ENCODE results near the gene TGIF1. TPM values are rescaled to one million over a fixed set of nuclear protein-coding genes. Genes with fewer than 3 reads are reported as not detected.
"Not testable (repeated sequence)": the region's sequence is repeated elsewhere in the genome, so short reads cannot be mapped to it uniquely, and the experiment has no call there.

The TGIF1 gene
- total and polyA plus RNA-seq, 2 donors, result 25.4 to 96.1 TPM

DNA sequence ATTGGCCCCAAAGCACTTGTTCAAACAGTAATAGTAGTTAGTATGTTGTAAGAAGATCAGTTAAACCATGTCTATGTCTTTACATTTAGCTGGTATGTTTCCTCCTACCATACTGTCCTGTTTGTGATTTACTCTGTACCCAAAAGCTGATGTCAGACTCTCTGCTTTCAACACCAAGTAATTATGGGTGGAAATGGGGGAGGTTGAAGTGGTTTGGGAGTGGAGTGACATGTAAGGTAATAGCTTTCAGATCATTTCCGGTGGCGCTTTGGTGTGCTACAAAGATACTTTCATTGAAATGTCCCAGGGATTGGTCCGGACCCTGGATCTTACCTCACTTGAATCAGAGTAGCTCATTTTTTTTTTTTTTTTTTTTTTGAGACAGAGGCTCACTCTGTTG lies 39.7 kb upstream of the TGIF1 start:
- no peak for DNase-seq (ENCODE audit: low read depth in 6 of 9, low spot score in 9 of 9)

DNA sequence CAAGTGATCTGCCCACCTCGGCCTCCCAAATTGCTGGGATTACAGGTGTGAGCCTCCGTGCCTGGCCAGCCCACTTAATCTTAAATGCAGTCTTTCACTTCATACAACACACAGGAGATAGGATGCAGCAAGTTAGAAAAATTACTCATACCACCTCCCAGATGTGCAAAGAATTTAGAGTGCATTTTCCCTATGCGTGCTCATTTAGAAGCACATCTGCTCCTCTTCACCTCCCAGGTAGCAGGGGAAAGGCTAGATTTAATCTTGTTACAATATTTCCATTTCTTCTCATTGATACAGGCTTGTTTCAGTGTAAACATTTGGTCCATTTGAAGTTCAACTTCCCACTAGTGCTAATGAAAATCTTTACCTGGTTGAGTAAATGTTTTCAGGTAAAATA lies 39.1 kb upstream of the TGIF1 start:
- WGBS, result 75% methylated on average over 3 of the region's 3 CpGs
- not testable (repeated sequence) for H3K27ac ChIP-seq (ENCODE audit: low read depth in 1 of 2, low read length in 1 of 2); H3K36me3 ChIP-seq (ENCODE audit: control insufficient read depth in 2 of 2, insufficient read depth in 2 of 2, low read length in 1 of 2); H3K9me3 ChIP-seq (ENCODE audit: control insufficient read depth in 2 of 2, insufficient read depth in 1 of 2, low read length in 1 of 2); H3K27me3 ChIP-seq (ENCODE audit: control insufficient read depth in 2 of 2, insufficient read depth in 1 of 2, low read length in 1 of 2); DNase-seq (ENCODE audit: low read depth in 6 of 9, low spot score in 9 of 9); H3K4me1 ChIP-seq (ENCODE audit: control insufficient read depth in 2 of 2, insufficient read depth in 2 of 2, low read length in 2 of 2); H3K4me3 ChIP-seq (ENCODE audit: low read length in 2 of 2)

More for the DNA sequence above, 39.7 kb upstream of the TGIF1 start:
- Histone ChIP-seq H3K27me3 (ENCODE audit: control insufficient read depth in 2 of 2, insufficient read depth in 1 of 2, low read length in 1 of 2) (peaks cover 0 to 2% of the 10 kb centered on the region in 2 donors), H3K36me3 (ENCODE audit: control insufficient read depth in 2 of 2, insufficient read depth in 2 of 2, low read length in 1 of 2) (no peaks in the 10 kb centered on the region), H3K27ac (ENCODE audit: low read depth in 1 of 2, low read length in 1 of 2) (no peak overlapping the region), H3K4me3 (ENCODE audit: low read length in 2 of 2) (no peak overlapping the region), H3K4me1 (ENCODE audit: control insufficient read depth in 2 of 2, insufficient read depth in 2 of 2, low read length in 2 of 2) (peaks cover 0 to 3% of the 10 kb centered on the region in 2 donors), H3K9me3 (ENCODE audit: control insufficient read depth in 2 of 2, insufficient read depth in 1 of 2, low read length in 1 of 2) (no peaks in the 10 kb centered on the region)
- 96% methylated on average over 3 of the region's 3 CpGs for WGBS

DNA sequence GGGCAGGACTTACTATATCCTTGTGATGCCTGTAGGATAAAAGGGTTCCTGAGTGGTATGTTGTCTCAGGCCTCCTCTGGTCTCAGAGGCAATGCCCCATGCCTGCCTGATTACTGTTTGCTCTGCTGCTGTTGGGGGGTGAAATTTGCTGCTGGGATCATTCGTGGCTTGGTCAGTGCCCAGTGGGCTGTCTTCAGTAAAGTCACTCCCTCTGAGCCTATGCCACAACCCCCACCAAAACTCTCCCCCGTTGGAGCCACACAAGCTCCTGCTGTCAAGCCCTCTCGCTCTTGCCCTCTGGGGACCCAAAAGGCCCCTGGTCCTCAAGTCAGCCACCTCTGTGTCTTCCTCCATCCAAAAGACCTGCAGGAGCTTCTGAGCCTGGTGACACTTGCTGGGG lies 38.6 kb upstream of the TGIF1 start:
- no peak for DNase-seq (ENCODE audit: low read depth in 6 of 9, low spot score in 9 of 9)
- Histone ChIP-seq H3K27me3 (ENCODE audit: control insufficient read depth in 2 of 2, insufficient read depth in 1 of 2, low read length in 1 of 2) (peaks cover 0 to 2% of the 10 kb centered on the region in 2 donors), H3K36me3 (ENCODE audit: control insufficient read depth in 2 of 2, insufficient read depth in 2 of 2, low read length in 1 of 2) (no peaks in the 10 kb centered on the region), H3K4me3 (ENCODE audit: low read length in 2 of 2) (no peak overlapping the region), H3K4me1 (ENCODE audit: control insufficient read depth in 2 of 2, insufficient read depth in 2 of 2, low read length in 2 of 2) (peaks cover 0 to 3% of the 10 kb centered on the region in 2 donors), H3K9me3 (ENCODE audit: control insufficient read depth in 2 of 2, insufficient read depth in 1 of 2, low read length in 1 of 2) (no peaks in the 10 kb centered on the region), H3K27ac (ENCODE audit: low read depth in 1 of 2, low read length in 1 of 2) (no peak overlapping the region)
- WGBS, result 95% methylated on average over 3 of the region's 3 CpGs

DNA sequence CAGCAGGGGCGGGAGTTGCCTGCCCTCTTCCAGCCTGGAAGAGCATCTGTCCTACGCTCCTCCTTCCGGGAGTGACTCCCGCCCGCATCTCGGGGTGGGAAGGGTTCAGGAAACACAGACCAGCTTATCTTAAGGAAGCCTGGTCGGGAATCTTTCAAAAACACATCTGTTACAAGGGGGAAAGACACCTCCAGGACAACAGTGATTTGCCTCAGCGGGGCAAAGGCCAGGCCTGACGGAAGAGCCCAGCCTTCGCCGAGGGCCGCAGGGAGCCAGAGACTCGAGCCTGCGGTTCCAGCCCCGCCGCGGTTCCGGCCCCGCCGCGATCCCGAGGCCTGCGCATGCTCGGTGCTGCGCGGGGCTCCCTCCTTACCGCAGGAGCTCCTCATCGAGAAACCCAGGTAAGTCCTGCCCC lies 38.1 kb upstream of the TGIF1 start:
- WGBS, result 37% methylated on average over 28 of the region's 28 CpGs
- H3K4me3 ChIP-seq (ENCODE audit: low read length in 2 of 2), result no peak overlapping the region
- H3K27me3 ChIP-seq (ENCODE audit: control insufficient read depth in 2 of 2, insufficient read depth in 1 of 2, low read length in 1 of 2), result peaks cover 0 to 2% of the 10 kb centered on the region in 2 donors
- peak in 2 of 9 donors; percentile 28 to 35 for DNase-seq (ENCODE audit: low read depth in 6 of 9, low spot score in 9 of 9)
- H3K4me1 ChIP-seq (ENCODE audit: control insufficient read depth in 2 of 2, insufficient read depth in 2 of 2, low read length in 2 of 2), result peaks cover 0 to 3% of the 10 kb centered on the region in 2 donors
- no peak overlapping the region for H3K27ac ChIP-seq (ENCODE audit: low read depth in 1 of 2, low read length in 1 of 2)
- H3K9me3 ChIP-seq (ENCODE audit: control insufficient read depth in 2 of 2, insufficient read depth in 1 of 2, low read length in 1 of 2), result no peaks in the 10 kb centered on the region
- H3K36me3 ChIP-seq (ENCODE audit: control insufficient read depth in 2 of 2, insufficient read depth in 2 of 2, low read length in 1 of 2), result no peaks in the 10 kb centered on the region

DNA sequence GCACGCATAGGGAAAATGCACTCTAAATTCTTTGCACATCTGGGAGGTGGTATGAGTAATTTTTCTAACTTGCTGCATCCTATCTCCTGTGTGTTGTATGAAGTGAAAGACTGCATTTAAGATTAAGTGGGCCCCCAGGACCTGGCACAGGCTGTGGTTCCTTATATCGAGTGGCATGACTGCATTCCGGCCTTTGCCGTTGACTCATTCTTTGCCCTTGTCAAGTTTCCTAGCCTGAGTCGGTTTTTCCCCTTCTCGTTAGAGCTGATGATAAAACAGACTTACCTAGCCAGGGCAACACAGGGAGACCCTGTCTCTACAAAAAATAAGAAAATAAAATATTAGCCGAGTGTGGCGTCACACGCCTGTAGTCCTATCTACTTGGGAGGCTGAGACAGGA lies 37.4 kb upstream of the TGIF1 start:
- H3K4me3 ChIP-seq (ENCODE audit: low read length in 2 of 2); H3K4me1 ChIP-seq (ENCODE audit: control insufficient read depth in 2 of 2, insufficient read depth in 2 of 2, low read length in 2 of 2); H3K9me3 ChIP-seq (ENCODE audit: control insufficient read depth in 2 of 2, insufficient read depth in 1 of 2, low read length in 1 of 2): not testable (repeated sequence)

DNA sequence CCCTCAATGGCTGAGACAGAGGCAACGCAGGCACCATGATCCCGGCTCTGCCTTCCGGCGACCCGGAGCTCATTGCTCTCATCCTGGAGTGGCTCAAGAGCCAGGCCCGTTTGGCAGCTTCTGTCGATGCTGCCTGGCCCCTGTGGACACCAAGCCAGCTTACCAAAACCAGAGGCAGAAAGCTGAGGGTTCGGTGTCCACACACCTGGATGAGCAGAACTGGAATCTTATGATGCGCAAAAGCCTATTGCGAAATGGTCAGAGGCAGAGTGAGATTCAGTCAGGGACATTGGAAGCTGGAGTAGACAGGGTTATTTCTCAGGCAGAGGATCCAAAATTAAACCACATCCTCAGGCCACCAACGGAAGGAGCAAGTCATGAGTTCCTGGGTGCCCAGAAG lies 34.9 kb upstream of the TGIF1 start:
- peaks cover 0 to 2% of the 10 kb centered on the region in 2 donors for H3K27me3 ChIP-seq (ENCODE audit: control insufficient read depth in 2 of 2, insufficient read depth in 1 of 2, low read length in 1 of 2)
- H3K4me1 ChIP-seq (ENCODE audit: control insufficient read depth in 2 of 2, insufficient read depth in 2 of 2, low read length in 2 of 2), result peaks cover 0 to 3% of the 10 kb centered on the region in 2 donors
- no peak overlapping the region for H3K27ac ChIP-seq (ENCODE audit: low read depth in 1 of 2, low read length in 1 of 2)
- DNase-seq (ENCODE audit: low read depth in 6 of 9, low spot score in 9 of 9), result no peak
- 90% methylated on average over 11 of the region's 11 CpGs for WGBS
- no peaks in the 10 kb centered on the region for H3K9me3 ChIP-seq (ENCODE audit: control insufficient read depth in 2 of 2, insufficient read depth in 1 of 2, low read length in 1 of 2)
- H3K36me3 ChIP-seq (ENCODE audit: control insufficient read depth in 2 of 2, insufficient read depth in 2 of 2, low read length in 1 of 2), result no peaks in the 10 kb centered on the region
- no peak overlapping the region for H3K4me3 ChIP-seq (ENCODE audit: low read length in 2 of 2)

More for the DNA sequence above, 37.4 kb upstream of the TGIF1 start:
- WGBS, result 96% methylated on average over 9 of the region's 9 CpGs
- DNase-seq (ENCODE audit: low read depth in 6 of 9, low spot score in 9 of 9); H3K36me3 ChIP-seq (ENCODE audit: control insufficient read depth in 2 of 2, insufficient read depth in 2 of 2, low read length in 1 of 2); H3K27me3 ChIP-seq (ENCODE audit: control insufficient read depth in 2 of 2, insufficient read depth in 1 of 2, low read length in 1 of 2); H3K27ac ChIP-seq (ENCODE audit: low read depth in 1 of 2, low read length in 1 of 2): not testable (repeated sequence)

DNA sequence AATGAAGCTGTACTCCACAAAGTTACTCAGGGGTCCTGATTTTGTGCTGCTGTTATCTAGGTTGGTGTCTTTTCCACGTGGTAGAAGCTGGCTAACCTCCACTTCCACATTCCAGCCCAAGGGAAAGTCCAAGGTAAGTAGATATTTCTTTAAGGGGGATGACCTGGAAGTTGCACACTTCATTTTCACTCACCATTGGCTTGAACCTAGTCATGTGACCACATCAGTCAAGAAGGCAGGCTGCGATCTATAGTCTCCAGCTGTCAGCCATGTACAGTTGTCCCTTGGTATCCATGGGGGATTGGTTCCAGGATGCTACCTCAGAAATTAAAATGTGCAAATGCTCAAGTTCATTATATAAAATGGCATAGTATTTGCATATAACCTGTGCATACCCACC lies 31.9 kb upstream of the TGIF1 start:
- H3K9me3 ChIP-seq (ENCODE audit: control insufficient read depth in 2 of 2, insufficient read depth in 1 of 2, low read length in 1 of 2), result no peaks in the 10 kb centered on the region
- 95% methylated on average over 2 of the region's 2 CpGs for WGBS
- no peaks in the 10 kb centered on the region for H3K27me3 ChIP-seq (ENCODE audit: control insufficient read depth in 2 of 2, insufficient read depth in 1 of 2, low read length in 1 of 2)
- no peak overlapping the region for H3K27ac ChIP-seq (ENCODE audit: low read depth in 1 of 2, low read length in 1 of 2)
- no peak overlapping the region for H3K4me3 ChIP-seq (ENCODE audit: low read length in 2 of 2)
- DNase-seq (ENCODE audit: low read depth in 6 of 9, low spot score in 9 of 9), result no peak
- no peaks in the 10 kb centered on the region for H3K36me3 ChIP-seq (ENCODE audit: control insufficient read depth in 2 of 2, insufficient read depth in 2 of 2, low read length in 1 of 2)
- no peaks in the 10 kb centered on the region for H3K4me1 ChIP-seq (ENCODE audit: control insufficient read depth in 2 of 2, insufficient read depth in 2 of 2, low read length in 2 of 2)

DNA sequence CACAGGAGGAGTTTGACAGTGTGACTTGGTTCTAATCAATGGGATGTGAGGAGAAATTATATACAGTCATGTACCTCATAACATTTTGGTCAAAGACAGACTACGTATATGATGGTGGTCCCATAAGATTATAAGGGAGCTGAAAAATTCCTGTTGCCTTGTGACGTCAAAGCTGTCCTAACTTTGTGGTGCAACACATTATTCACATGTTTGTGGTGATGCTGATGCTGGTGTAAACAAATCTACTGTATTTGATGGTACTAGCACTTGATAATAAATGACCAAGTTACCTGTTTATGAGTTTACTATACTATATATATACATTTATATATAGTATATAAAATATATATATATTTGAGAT lies 29.1 kb upstream of the TGIF1 start:
- Histone ChIP-seq H3K9me3 (ENCODE audit: control insufficient read depth in 2 of 2, insufficient read depth in 1 of 2, low read length in 1 of 2) (no peaks in the 10 kb centered on the region), H3K4me1 (ENCODE audit: control insufficient read depth in 2 of 2, insufficient read depth in 2 of 2, low read length in 2 of 2) (no peaks in the 10 kb centered on the region), H3K27ac (ENCODE audit: low read depth in 1 of 2, low read length in 1 of 2) (no peak overlapping the region), H3K27me3 (ENCODE audit: control insufficient read depth in 2 of 2, insufficient read depth in 1 of 2, low read length in 1 of 2) (no peaks in the 10 kb centered on the region), H3K4me3 (ENCODE audit: low read length in 2 of 2) (no peak overlapping the region), H3K36me3 (ENCODE audit: control insufficient read depth in 2 of 2, insufficient read depth in 2 of 2, low read length in 1 of 2) (no peaks in the 10 kb centered on the region)
- no peak for DNase-seq (ENCODE audit: low read depth in 6 of 9, low spot score in 9 of 9)
- WGBS, result 97% methylated on average over 2 of the region's 2 CpGs

DNA sequence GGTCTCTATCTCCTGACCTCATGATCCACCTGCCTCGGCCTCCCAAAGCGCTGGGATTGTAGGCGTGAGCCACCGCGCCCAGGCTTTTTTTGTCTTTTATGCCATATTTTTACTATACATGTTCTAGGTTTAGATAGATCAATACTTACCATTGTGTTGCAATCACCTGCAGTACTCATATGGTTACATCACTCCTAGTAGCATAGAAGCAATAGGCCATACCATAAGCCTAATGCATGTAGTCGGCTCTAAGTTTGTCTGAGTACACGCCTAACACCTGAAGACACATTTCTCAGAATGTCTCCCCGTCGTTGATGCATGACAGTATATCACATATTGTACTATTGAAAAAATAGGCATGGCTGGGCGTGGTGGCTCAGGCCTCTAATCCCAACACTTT lies 27.1 kb upstream of the TGIF1 start:
- no peaks in the 10 kb centered on the region for H3K36me3 ChIP-seq (ENCODE audit: control insufficient read depth in 2 of 2, insufficient read depth in 2 of 2, low read length in 1 of 2)
- no peak overlapping the region for H3K4me3 ChIP-seq (ENCODE audit: low read length in 2 of 2)
- no peak overlapping the region for H3K27ac ChIP-seq (ENCODE audit: low read depth in 1 of 2, low read length in 1 of 2)
- no peaks in the 10 kb centered on the region for H3K4me1 ChIP-seq (ENCODE audit: control insufficient read depth in 2 of 2, insufficient read depth in 2 of 2, low read length in 2 of 2)
- H3K27me3 ChIP-seq (ENCODE audit: control insufficient read depth in 2 of 2, insufficient read depth in 1 of 2, low read length in 1 of 2), result no peaks in the 10 kb centered on the region
- WGBS, result 97% methylated on average over 10 of the region's 10 CpGs
- no peak for DNase-seq (ENCODE audit: low read depth in 6 of 9, low spot score in 9 of 9)
- H3K9me3 ChIP-seq (ENCODE audit: control insufficient read depth in 2 of 2, insufficient read depth in 1 of 2, low read length in 1 of 2), result no peaks in the 10 kb centered on the region

Data from thymus (tissue), 11 donors.